ENCODE data around the gene RMND1. TPM values are rescaled to one million over a fixed set of nuclear protein-coding genes. Genes with fewer than 3 reads are reported as not detected.

Gene RMND1
- total and polyA plus RNA-seq, 2 of the 13 experiments (the other 11 are each of a cell fraction or from before 2014, with no cell fraction given), result 34.0 to 72.5 TPM

GRCh38 chr6:151498327-151498726 is 46.4 kb upstream of the RMND1 start (continued):
- no peak for TF ChIP-seq ARID2 (CRISPR knock-in tag; IDR thresholded peaks at IDR 0.05; ENCODE audit: borderline replicate concordance)
- no peak for TF ChIP-seq SOX6 (IDR thresholded peaks at IDR 0.05)
- TF ChIP-seq SOX6 (CRISPR knock-in tag; IDR thresholded peaks at IDR 0.05), result peak; percentile 93
- TF ChIP-seq ZNF782 (CRISPR knock-in tag; IDR thresholded peaks at IDR 0.05; ENCODE audit: borderline replicate concordance), result no peak
- no peak for TF ChIP-seq SETDB1 (CRISPR knock-in tag; IDR thresholded peaks at IDR 0.05; ENCODE audit: borderline replicate concordance)
- no peak for TF ChIP-seq BCL3 (CRISPR knock-in tag; IDR thresholded peaks at IDR 0.05)
- no peak for TF ChIP-seq ZNF564 (CRISPR knock-in tag; IDR thresholded peaks at IDR 0.05)
- TF ChIP-seq ZNF225 (CRISPR knock-in tag; IDR thresholded peaks at IDR 0.05), result no peak
- no peak for TF ChIP-seq PITX1 (CRISPR knock-in tag; IDR thresholded peaks at IDR 0.05)
- TF ChIP-seq TP53 (CRISPR knock-in tag; conservative IDR thresholded peaks at IDR 0.05), result no peak
- no peak for TF ChIP-seq POGK (CRISPR knock-in tag; conservative IDR thresholded peaks at IDR 0.05)
- TF ChIP-seq GPBP1L1 (CRISPR knock-in tag; IDR thresholded peaks at IDR 0.05), result no peak
- TF ChIP-seq HNRNPLL (IDR thresholded peaks at IDR 0.05; ENCODE audit: low read depth, low read length, poor library complexity, severe bottlenecking), result no peak
- no peak for TF ChIP-seq USF2 (IDR thresholded peaks at IDR 0.05; ENCODE audit: low read depth, low read length)
- no peak for TF ChIP-seq USF2 (CRISPR knock-in tag; IDR thresholded peaks at IDR 0.05; ENCODE audit: borderline replicate concordance)
- TF ChIP-seq MAX (IDR thresholded peaks at IDR 0.05), result no peak
- TF ChIP-seq, protein P1, sequence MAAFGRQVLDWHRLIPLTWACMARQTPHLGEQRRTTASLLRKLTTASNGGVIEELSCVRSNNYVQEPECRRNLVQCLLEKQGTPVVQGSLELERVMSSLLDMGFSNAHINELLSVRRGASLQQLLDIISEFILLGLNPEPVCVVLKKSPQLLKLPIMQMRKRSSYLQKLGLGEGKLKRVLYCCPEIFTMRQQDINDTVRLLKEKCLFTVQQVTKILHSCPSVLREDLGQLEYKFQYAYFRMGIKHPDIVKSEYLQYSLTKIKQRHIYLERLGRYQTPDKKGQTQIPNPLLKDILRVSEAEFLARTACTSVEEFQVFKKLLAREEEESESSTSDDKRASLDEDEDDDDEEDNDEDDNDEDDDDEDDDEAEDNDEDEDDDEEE (CRISPR knock-in tag; IDR thresholded peaks at IDR 0.05), result no peak
- TF ChIP-seq NFATC3 (CRISPR knock-in tag; IDR thresholded peaks at IDR 0.05), result no peak

Measured in HepG2 (cell line).